ENCODE measurements around the gene TMTC2. TPM values are rescaled to one million over a fixed set of nuclear protein-coding genes. Genes with fewer than 3 reads are reported as not detected.

The TMTC2 gene
- total RNA-seq, 4 donors from 2014 or later = 11.5 to 44.1 (median 16.0) TPM

GRCh38 chr12:82826505-82826904, 139.8 kb downstream of the TMTC2 start:
- no peaks in the 10 kb centered on the region for H3K36me3 ChIP-seq
- no peaks in the 10 kb centered on the region for H3K27me3 ChIP-seq
- no peak for DNase-seq
- no peaks in the 10 kb centered on the region for H3K9me3 ChIP-seq
- intact Hi-C loops (cut with DNase I; ENCODE audit: low total_unique reads) = no loop called here
- H3K27ac ChIP-seq = no peak overlapping the region
- TF ChIP-seq CTCF (IDR thresholded peaks at IDR 0.05) (no peak), POLR2A (IDR thresholded peaks at IDR 0.05) (no peak)
- H3K4me3 ChIP-seq = no peak overlapping the region
- H3K4me1 ChIP-seq = no peaks in the 10 kb centered on the region

GRCh38 chr12:82832096-82832495, 145.4 kb downstream of the TMTC2 start:
- Histone ChIP-seq H3K27me3 (no peaks in the 10 kb centered on the region), H3K4me3 (no peak overlapping the region), H3K36me3 (no peaks in the 10 kb centered on the region), H3K9me3 (no peaks in the 10 kb centered on the region), H3K27ac (no peak overlapping the region), H3K4me1 (no peaks in the 10 kb centered on the region)
- TF ChIP-seq POLR2A (IDR thresholded peaks at IDR 0.05) (no peak), CTCF (IDR thresholded peaks at IDR 0.05) (no peak)
- intact Hi-C loops (cut with DNase I; ENCODE audit: low total_unique reads) = no loop called here
- no peak for DNase-seq

- DNase-seq = no peak
- no peaks in the 10 kb centered on the region for H3K9me3 ChIP-seq
- TF ChIP-seq POLR2A (IDR thresholded peaks at IDR 0.05) (no peak), CTCF (IDR thresholded peaks at IDR 0.05) (no peak)
- no peaks in the 10 kb centered on the region for H3K27me3 ChIP-seq
- no peaks in the 10 kb centered on the region for H3K36me3 ChIP-seq
- intact Hi-C loops (cut with DNase I; ENCODE audit: low total_unique reads) = no loop called here
- no peak overlapping the region for H3K27ac ChIP-seq
- no peaks in the 10 kb centered on the region for H3K4me1 ChIP-seq
- no peak overlapping the region for H3K4me3 ChIP-seq
Measured at GRCh38 chr12:82832981-82833380, 146.3 kb downstream of the TMTC2 start.

- DNase-seq = no peak
- Histone ChIP-seq H3K36me3 (no peaks in the 10 kb centered on the region), H3K4me3 (no peak overlapping the region), H3K27me3 (no peaks in the 10 kb centered on the region), H3K9me3 (no peaks in the 10 kb centered on the region), H3K4me1 (no peaks in the 10 kb centered on the region), H3K27ac (no peak overlapping the region)
- intact Hi-C loops (cut with DNase I; ENCODE audit: low total_unique reads) = no loop called here
- TF ChIP-seq CTCF (IDR thresholded peaks at IDR 0.05) (no peak), POLR2A (IDR thresholded peaks at IDR 0.05) (no peak)
Measured at GRCh38 chr12:82833481-82833880, 146.8 kb downstream of the TMTC2 start.

- peak overlapping the region; percentile 24 to 52 for H3K27ac ChIP-seq
- intact Hi-C loops (cut with DNase I; ENCODE audit: low total_unique reads) = no loop called here
- no peaks in the 10 kb centered on the region for H3K36me3 ChIP-seq
- H3K27me3 ChIP-seq = no peaks in the 10 kb centered on the region
- no peaks in the 10 kb centered on the region for H3K4me1 ChIP-seq
- no peak overlapping the region for H3K4me3 ChIP-seq
- H3K9me3 ChIP-seq = no peaks in the 10 kb centered on the region
- TF ChIP-seq CTCF (IDR thresholded peaks at IDR 0.05) (no peak), POLR2A (IDR thresholded peaks at IDR 0.05) (no peak)
- no peak for DNase-seq
Measured at GRCh38 chr12:82835217-82835616, 148.5 kb downstream of the TMTC2 start.
